ENCODE results near the gene CFAP20. TPM values are rescaled to one million over a fixed set of nuclear protein-coding genes. Genes with fewer than 3 reads are reported as not detected.

The CFAP20 gene
- total RNA-seq, 1 experiment from 2014 or later, result 36.9 TPM

DNA sequence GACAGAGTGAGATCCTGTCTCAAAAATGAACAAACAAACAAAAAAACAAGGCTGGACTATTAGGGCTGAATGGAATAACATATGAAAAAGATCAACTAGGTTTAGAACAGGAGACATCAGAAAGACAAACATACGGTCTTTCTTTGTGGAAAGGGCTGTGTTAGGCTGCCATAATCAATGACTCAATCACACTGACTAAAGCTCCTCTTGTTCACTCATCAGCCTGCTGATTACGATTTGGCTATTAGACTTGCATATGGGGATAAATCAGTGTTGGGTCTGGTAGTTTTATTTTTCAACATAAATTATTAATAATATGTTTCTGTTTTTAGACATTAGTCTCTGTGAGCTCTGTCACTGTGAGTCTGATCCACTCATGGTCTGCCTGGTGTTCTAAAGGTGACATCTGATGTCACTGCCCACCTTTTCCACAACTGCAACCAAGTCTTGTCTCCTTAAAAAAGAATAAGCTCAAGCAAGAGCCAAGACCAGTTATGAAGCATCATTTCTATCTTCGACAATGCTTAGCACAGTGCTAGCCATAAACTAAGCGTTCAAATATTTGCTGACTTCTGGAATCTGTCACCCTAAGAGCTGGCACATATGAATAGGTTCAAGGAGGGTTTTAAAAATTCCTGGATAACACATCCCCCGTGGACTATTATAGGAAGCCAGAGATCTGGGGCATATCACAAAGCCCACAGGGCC is 10.2 kb downstream of the CFAP20 start:
- POLR2A ChIA-PET, result interaction anchor here (0.5 kb wide), 1 partner anchor 14 kb away, joined by 3 read pairs; no protein-coding TSS in a partner anchor
- Mint-ChIP-seq H3K36me3 (ENCODE audit: insufficient read depth, unreplicated experiment) (peaks cover 38% of the 10 kb centered on the region), H3K4me1 (ENCODE audit: insufficient read depth, unreplicated experiment) (peaks cover 12% of the 10 kb centered on the region), H3K4me3 (ENCODE audit: unreplicated experiment) (no peak overlapping the region), H3K27me3 (ENCODE audit: insufficient read depth, unreplicated experiment) (no peaks in the 10 kb centered on the region), H3K27ac (ENCODE audit: low read depth, unreplicated experiment) (no peak overlapping the region), H3K9me3 (ENCODE audit: unreplicated experiment) (no peaks in the 10 kb centered on the region)
- no peak for DNase-seq (ENCODE audit: unreplicated experiment)
- intact Hi-C loops (cut with micrococcal nuclease), result no loop called here
- TF ChIP-seq, protein P1, sequence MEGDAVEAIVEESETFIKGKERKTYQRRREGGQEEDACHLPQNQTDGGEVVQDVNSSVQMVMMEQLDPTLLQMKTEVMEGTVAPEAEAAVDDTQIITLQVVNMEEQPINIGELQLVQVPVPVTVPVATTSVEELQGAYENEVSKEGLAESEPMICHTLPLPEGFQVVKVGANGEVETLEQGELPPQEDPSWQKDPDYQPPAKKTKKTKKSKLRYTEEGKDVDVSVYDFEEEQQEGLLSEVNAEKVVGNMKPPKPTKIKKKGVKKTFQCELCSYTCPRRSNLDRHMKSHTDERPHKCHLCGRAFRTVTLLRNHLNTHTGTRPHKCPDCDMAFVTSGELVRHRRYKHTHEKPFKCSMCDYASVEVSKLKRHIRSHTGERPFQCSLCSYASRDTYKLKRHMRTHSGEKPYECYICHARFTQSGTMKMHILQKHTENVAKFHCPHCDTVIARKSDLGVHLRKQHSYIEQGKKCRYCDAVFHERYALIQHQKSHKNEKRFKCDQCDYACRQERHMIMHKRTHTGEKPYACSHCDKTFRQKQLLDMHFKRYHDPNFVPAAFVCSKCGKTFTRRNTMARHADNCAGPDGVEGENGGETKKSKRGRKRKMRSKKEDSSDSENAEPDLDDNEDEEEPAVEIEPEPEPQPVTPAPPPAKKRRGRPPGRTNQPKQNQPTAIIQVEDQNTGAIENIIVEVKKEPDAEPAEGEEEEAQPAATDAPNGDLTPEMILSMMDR (IDR thresholded peaks at IDR 0.05; ENCODE audit: unreplicated experiment), result no peak
- no TSS peak for BruUV-seq (replicated peaks)
- CTCF ChIA-PET, result interaction anchor here (0.6 to 1.0 kb wide), 3 partner anchors 8 to 69 kb away, joined by 3 to 5 read pairs (median 3); no protein-coding TSS in a partner anchor

DNA sequence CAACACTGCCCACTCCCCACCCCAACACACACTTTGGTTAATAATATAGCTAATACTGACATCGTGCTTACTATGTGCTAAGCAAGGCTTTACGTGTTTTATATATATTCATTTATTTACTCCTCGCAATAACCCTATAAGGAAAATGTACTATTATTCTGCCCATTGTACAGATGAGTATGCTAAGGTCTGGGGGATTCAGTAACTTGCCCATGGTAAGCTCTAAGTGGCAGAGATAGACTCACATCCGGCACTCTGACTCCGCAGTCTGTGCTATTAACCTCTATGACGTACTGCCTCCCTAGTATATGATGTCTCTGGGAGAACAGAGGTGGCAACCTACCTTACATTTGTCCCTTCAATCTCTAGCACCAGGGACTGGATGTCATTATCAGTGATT is 12.7 kb downstream of the CFAP20 start:
- POLR2A ChIA-PET, result interaction anchor here (1.3 kb wide), 1 partner anchor 13 kb away, joined by 6 read pairs; the partner anchor contains the start of gene CFAP20
- CTCF ChIA-PET, result interaction anchor here (1.5 kb wide), 1 partner anchor 13 kb away, joined by 4 read pairs; the partner anchor contains the start of gene CFAP20
- no peak overlapping the region for H3K27ac Mint-ChIP-seq (ENCODE audit: low read depth, unreplicated experiment)

DNA sequence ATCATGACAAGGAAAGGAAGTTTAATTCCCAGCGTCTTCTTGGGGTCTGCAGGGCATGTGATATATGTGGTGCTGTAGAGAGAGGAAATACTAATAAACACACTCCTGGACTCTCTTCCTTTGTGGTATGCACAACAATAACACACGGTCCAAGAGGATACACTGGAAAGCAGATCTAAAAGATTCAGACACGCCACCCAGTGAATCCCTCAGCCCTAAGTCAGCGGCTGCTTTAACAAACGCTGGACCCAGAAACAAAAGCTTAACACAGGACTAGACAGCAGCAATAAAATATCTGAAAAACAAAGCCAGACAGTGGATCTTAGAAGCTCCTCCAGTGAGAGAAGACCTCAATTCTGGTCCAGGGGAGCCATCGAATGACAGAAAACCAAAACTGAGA is 13.1 kb downstream of the CFAP20 start:
- peaks cover 63% of the 10 kb centered on the region for H3K36me3 Mint-ChIP-seq (ENCODE audit: insufficient read depth, unreplicated experiment)
- no peak for DNase-seq (ENCODE audit: unreplicated experiment)
- ChIA-PET POLR2A (interaction anchor here (1.3 kb wide), 1 partner anchor 13 kb away, joined by 6 read pairs; the partner anchor contains the start of gene CFAP20), CTCF (interaction anchor here (1.5 kb wide), 1 partner anchor 13 kb away, joined by 4 read pairs; the partner anchor contains the start of gene CFAP20)
- no peak overlapping the region for H3K4me3 Mint-ChIP-seq (ENCODE audit: unreplicated experiment)
- no peaks in the 10 kb centered on the region for H3K9me3 Mint-ChIP-seq (ENCODE audit: unreplicated experiment)
- intact Hi-C loops (cut with micrococcal nuclease), result no loop called here
- peaks cover 2% of the 10 kb centered on the region for H3K4me1 Mint-ChIP-seq (ENCODE audit: insufficient read depth, unreplicated experiment)
- TF ChIP-seq, protein P1 (IDR thresholded peaks at IDR 0.05; ENCODE audit: unreplicated experiment), result no peak
- H3K27ac Mint-ChIP-seq (ENCODE audit: low read depth, unreplicated experiment), result no peak overlapping the region
- BruUV-seq (replicated peaks), result no TSS peak
- no peaks in the 10 kb centered on the region for H3K27me3 Mint-ChIP-seq (ENCODE audit: insufficient read depth, unreplicated experiment)

More for the DNA sequence above, 12.7 kb downstream of the CFAP20 start:
- Mint-ChIP-seq H3K4me3 (ENCODE audit: unreplicated experiment) (no peak overlapping the region), H3K4me1 (ENCODE audit: insufficient read depth, unreplicated experiment) (peaks cover 6% of the 10 kb centered on the region), H3K9me3 (ENCODE audit: unreplicated experiment) (no peaks in the 10 kb centered on the region), H3K36me3 (ENCODE audit: insufficient read depth, unreplicated experiment) (peaks cover 60% of the 10 kb centered on the region), H3K27me3 (ENCODE audit: insufficient read depth, unreplicated experiment) (no peaks in the 10 kb centered on the region)
- BruUV-seq (replicated peaks), result no TSS peak
- intact Hi-C loops (cut with micrococcal nuclease), result no loop called here
- TF ChIP-seq, protein P1 (IDR thresholded peaks at IDR 0.05; ENCODE audit: unreplicated experiment), result no peak
- no peak for DNase-seq (ENCODE audit: unreplicated experiment)
